Stomach (tissue), 9 donors: ENCODE data around the gene SLC29A3. TPM values are rescaled to one million over a fixed set of nuclear protein-coding genes. Genes with fewer than 3 reads are reported as not detected.

Source experiments
- DNase-seq, 2 donors: peaks; one replicate each; pipeline versions ENCODE4 v3.0.0 to v3.0.0-alpha.2; 2013 to 2019
- H3K27ac ChIP-seq, 5 donors: fragments of 200-600 bp in 4 of 5; sonication (generic) in 4 of 5; one replicate each; pipeline ENCODE4 v1.5.1; 2013 to 2019; ENCODE audit warnings: mild to moderate bottlenecking in 1 of 5, moderate library complexity in 1 of 5
- H3K27me3 ChIP-seq, 3 donors: fragments of 200-600 bp; sonication (generic); one replicate each; pipeline ENCODE4 v1.5.1; 2017 to 2019; ENCODE audit warnings: mixed run types in 1 of 3
- H3K36me3 ChIP-seq, 4 donors: fragments of 200-600 bp; sonication (generic); 1 replicate in 3 of 4; 2 replicates in 1 of 4; pipeline ENCODE4 v1.5.1; 2016 to 2019
- H3K4me1 ChIP-seq, 4 donors: fragments of 200-600 bp; sonication (generic); one replicate each; pipeline ENCODE4 v1.5.1; 2016 to 2019
- H3K4me3 ChIP-seq, 4 donors: fragments of 200-600 bp; sonication (generic) in 3 of 4; one replicate each; pipeline ENCODE4 v1.5.1; 2016 to 2019; ENCODE audit warnings: mild to moderate bottlenecking in 1 of 4
- H3K9me3 ChIP-seq, 4 donors: fragments of 200-600 bp; sonication (generic); one replicate each; pipeline ENCODE4 v1.5.1; 2016 to 2019
- CTCF ChIP-seq, 7 experiments: fragments of 450-650 bp in 4 of 7; fragments of 200-600 bp in 3 of 7; sonication (generic) in 3 of 7; IDR thresholded peaks; one replicate each; pipeline ENCODE4 v1.5.1; 2016 to 2019; ENCODE audit warnings: antibody characterized with exemption in 7 of 7, control low read depth in 2 of 7, mild to moderate bottlenecking in 1 of 7
- EP300 ChIP-seq: sonication (generic); formaldehyde crosslinking; IDR thresholded peaks from one replicate; pipeline ENCODE4 v1.6.1; 2017; ENCODE audit warnings: antibody characterized with exemption
- POLR2A ChIP-seq, 4 donors: fragments of 450-650 bp; IDR thresholded peaks; one replicate each; pipeline ENCODE4 v1.6.1; 2016; ENCODE audit warnings: antibody characterized with exemption in 4 of 4, control low read depth in 2 of 4, mild to moderate bottlenecking in 1 of 4, moderate library complexity in 1 of 4
- POLR2AphosphoS5 ChIP-seq, 3 donors: sonication (generic); formaldehyde crosslinking; IDR thresholded peaks; one replicate each; pipeline ENCODE4 v1.6.1; 2016; ENCODE audit warnings: antibody characterized with exemption in 3 of 3
- WGBS, 5 donors: extraction: QIAGEN DNeasy Blood & Tissue Kit in 3 of 5; methylation state at CpG; one replicate each; pipeline versions ENCODE4 v1.1.5 to v1.1.7; 2013 to 2018; 5-methylcytosine and 5-hydroxymethylcytosine counted together
- intact Hi-C: fragments of 100-400 bp; cut with DNase I; formaldehyde crosslinking; loops from one replicate; pipeline ENCODE4 v1.15.1; 2023; ENCODE audit warnings: low total_unique reads
- polyA plus RNA-seq, 3 donors: library from polyadenylated mRNA; stranded (reverse); fragments of 200-250 nt; gene quantifications; one replicate each; pipeline ENCODE4 v1.2.3, GENCODE V29; 2013
- total RNA-seq, 5 donors: library from RNA; depleted of rRNA; stranded (reverse); fragments of >200 nt; gene quantifications; one replicate each; pipeline versions ENCODE4 v1.1.0 to v1.2.3, GENCODE V29; 2014 to 2016
- donor health status: healthy with polysubstance abuse.
- donor health status: Bipolar disorder and iron deficiency.
- donor health status: healthy.

SLC29A3 gene
- total and polyA plus RNA-seq, 8 donors, result 2.8 to 23.7 (median 4.2) TPM; not detected in 2

GRCh38 chr10:71285986-71286385 is 33.1 kb upstream of the SLC29A3 start:
- Histone ChIP-seq H3K27ac (no peak overlapping the region), H3K27me3 (no peaks in the 10 kb centered on the region), H3K36me3 (peaks cover 0 to 80% (median 55%) of the 10 kb centered on the region in 4 donors), H3K4me3 (no peak overlapping the region), H3K9me3 (no peaks in the 10 kb centered on the region), H3K4me1 (no peaks in the 10 kb centered on the region)
- TF ChIP-seq CTCF (IDR thresholded peaks at IDR 0.05), result no peak
- no peak for TF ChIP-seq EP300
- no peak for TF ChIP-seq POLR2A (IDR thresholded peaks at IDR 0.05)
- TF ChIP-seq POLR2AphosphoS5 (IDR thresholded peaks at IDR 0.05), result no peak
- DNase-seq, result no peak
- WGBS, 5 donors, result 68 to 84% (median 77%) methylated on average over 4 of the region's 4 CpGs
- intact Hi-C loops, result no loop called here

GRCh38 chr10:71286521-71287294 is 32.4 kb upstream of the SLC29A3 start:
- WGBS, 5 donors, result 84 to 91% (median 89%) methylated on average over 17 of the region's 17 CpGs

GRCh38 chr10:71287456-71287855 is 31.6 kb upstream of the SLC29A3 start:
- DNase-seq, result no peak
- H3K4me1 ChIP-seq, result no peaks in the 10 kb centered on the region
- no peaks in the 10 kb centered on the region for H3K9me3 ChIP-seq
- intact Hi-C loops, result no loop called here
- H3K36me3 ChIP-seq, result peaks cover 0 to 86% (median 60%) of the 10 kb centered on the region in 4 donors
- no peak for TF ChIP-seq EP300
- no peak for TF ChIP-seq POLR2A (IDR thresholded peaks at IDR 0.05)
- TF ChIP-seq POLR2AphosphoS5 (IDR thresholded peaks at IDR 0.05), result no peak
- no peak for TF ChIP-seq CTCF (IDR thresholded peaks at IDR 0.05)
- H3K4me3 ChIP-seq, result no peak overlapping the region
- 82 to 90% (median 84%) methylated on average over 11 to 14 of the region's 14 CpGs for WGBS, 5 donors
- H3K27ac ChIP-seq, result no peak overlapping the region
- H3K27me3 ChIP-seq, result no peaks in the 10 kb centered on the region

More at GRCh38 chr10:71286521-71287294, 32.4 kb upstream of the SLC29A3 start:
- Histone ChIP-seq H3K27me3 (no peaks in the 10 kb centered on the region), H3K36me3 (peaks cover 0 to 85% (median 59%) of the 10 kb centered on the region in 4 donors), H3K27ac (no peak overlapping the region), H3K9me3 (no peaks in the 10 kb centered on the region), H3K4me3 (no peak overlapping the region), H3K4me1 (no peaks in the 10 kb centered on the region)
- no peak for TF ChIP-seq POLR2AphosphoS5 (IDR thresholded peaks at IDR 0.05)
- no peak for TF ChIP-seq EP300
- TF ChIP-seq CTCF (IDR thresholded peaks at IDR 0.05), result no peak
- no peak for TF ChIP-seq POLR2A (IDR thresholded peaks at IDR 0.05)
- intact Hi-C loops, result no loop called here
- DNase-seq, result no peak

GRCh38 chr10:71288461-71288860 is 30.6 kb upstream of the SLC29A3 start:
- no peaks in the 10 kb centered on the region for H3K9me3 ChIP-seq
- WGBS, 5 donors, result 78 to 90% (median 87%) methylated on average over 10 to 15 of the region's 15 CpGs
- no peak for TF ChIP-seq EP300
- no peak for TF ChIP-seq POLR2AphosphoS5 (IDR thresholded peaks at IDR 0.05)
- TF ChIP-seq POLR2A (IDR thresholded peaks at IDR 0.05), result no peak
- no peak for TF ChIP-seq CTCF (IDR thresholded peaks at IDR 0.05)
- H3K27ac ChIP-seq, result no peak overlapping the region
- no peaks in the 10 kb centered on the region for H3K4me1 ChIP-seq
- DNase-seq, result no peak
- no peaks in the 10 kb centered on the region for H3K27me3 ChIP-seq
- no peak overlapping the region for H3K4me3 ChIP-seq
- intact Hi-C loops, result no loop called here
- peaks cover 0 to 82% (median 59%) of the 10 kb centered on the region in 4 donors for H3K36me3 ChIP-seq
